NCI-H146 treated with DMSO at 0.1 percent for 48 hours (cell line): ENCODE data around the gene EXOC2.
"Not testable (repeated sequence)": the region's sequence is repeated elsewhere in the genome, so short reads cannot be mapped to it uniquely, and the experiment has no call there.

Experiments
- DNase-seq: peaks from one replicate; lab custom pipeline; 2025; ENCODE audit not compliant: unreplicated experiment; lab: John Stamatoyannopoulos, UW

EXOC2 gene

DNA sequence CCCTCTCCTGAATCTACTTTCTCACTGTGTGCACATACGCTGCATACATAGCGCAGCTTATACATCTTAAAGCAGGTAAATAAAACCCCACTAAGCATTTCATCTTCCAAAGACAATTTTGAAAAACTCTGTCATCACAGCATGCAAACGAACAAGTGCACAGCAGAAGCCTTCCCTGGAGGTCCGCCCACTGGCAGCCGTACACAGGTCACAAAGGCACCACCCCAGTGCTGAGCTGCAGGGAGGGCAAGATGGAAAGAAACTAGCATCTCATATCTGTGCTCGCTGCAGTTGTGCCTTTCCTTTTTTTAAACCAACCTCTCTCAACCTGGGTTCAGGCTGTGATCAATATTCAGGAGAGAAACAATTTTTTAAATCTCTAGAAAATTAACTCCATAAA is 109.3 kb downstream of the EXOC2 start:
- DNase-seq, result peak; percentile 40

- DNase-seq, result no peak
These were observed 109.8 kb downstream of the EXOC2 start for GRCh38 chr6:583116-583515.

GRCh38 chr6:582370-582769 is 110.6 kb downstream of the EXOC2 start:
- peak; percentile 2 for DNase-seq

- DNase-seq, result no peak
These were observed 113.6 kb downstream of the EXOC2 start for GRCh38 chr6:579339-579738.

DNA sequence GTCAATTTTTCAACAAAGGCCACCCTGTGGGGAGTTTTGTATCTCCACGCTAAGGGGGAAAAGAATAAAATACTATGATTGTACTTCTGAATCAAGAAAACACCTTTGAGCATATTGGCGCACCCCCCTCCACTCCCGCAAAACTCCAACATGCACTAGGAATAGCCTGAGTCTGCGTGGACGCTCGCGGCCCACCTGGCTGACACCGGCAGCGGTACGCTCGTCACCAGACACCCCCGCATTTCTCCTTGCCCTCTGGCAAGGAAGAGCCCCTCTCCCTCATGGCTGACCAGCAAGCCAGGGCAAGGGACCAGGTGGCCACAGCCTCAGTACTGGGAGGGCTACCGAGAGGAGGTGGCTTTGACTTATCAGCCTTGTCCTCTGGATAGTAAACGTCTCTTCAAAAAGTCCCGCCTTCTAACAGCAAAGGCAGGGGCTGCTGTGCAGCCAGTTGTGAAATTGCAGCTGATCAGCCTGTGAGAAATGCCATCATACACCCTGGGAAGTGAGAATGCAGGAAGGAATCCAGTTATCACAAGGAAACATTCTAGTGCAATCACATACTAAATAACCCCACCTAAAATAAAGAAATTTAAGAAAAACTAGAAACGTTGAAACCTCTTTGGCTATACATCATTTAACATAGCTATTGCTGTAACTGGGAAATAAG is 120.2 kb downstream of the EXOC2 start:
- DNase-seq, result no peak

- DNase-seq, result no peak
These were observed 121.0 kb downstream of the EXOC2 start for GRCh38 chr6:571892-572291.

DNA sequence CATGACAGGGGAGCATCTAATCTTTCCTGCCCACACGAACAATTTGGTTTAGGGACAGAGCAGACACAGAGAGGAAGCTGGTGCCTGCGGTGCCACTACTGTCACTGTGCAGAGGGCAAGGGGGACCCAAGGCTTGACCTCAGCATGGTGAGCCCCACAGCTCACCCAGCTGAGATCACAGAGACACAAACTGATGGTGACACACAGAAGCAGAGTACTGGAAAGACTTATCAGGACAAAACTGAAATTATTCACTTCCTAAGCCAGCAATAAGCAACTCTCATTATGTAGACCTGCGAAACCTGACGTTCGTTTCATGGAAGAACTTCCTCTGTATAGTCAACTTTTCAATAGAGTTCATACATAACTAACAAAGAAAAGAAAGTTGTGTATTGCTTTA is 122.1 kb downstream of the EXOC2 start:
- no peak for DNase-seq

GRCh38 chr6:568954-569523 is 123.9 kb downstream of the EXOC2 start:
- DNase-seq, result no peak

DNA sequence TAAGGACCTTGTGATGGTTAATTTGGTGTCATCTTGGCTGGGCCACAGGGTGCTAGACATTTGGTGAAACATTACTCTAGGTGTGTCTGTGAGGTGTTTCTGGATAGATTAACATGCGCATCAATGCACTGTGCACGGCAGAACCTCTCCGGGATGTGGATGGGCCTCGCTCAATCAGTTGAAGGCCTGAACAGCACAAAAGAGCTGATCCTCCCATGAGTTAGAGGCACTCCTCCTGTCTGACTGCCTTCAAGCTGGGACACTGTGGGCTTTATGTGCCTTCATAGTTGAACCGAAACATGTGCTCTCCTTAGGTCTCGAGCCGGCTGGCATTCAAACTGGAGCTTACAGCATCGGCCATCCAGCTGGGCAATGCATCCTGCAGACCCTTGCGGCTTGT is 124.9 kb downstream of the EXOC2 start:
- DNase-seq, result no peak

GRCh38 chr6:563863-564262 is 129.1 kb downstream of the EXOC2 start:
- no peak for DNase-seq

- DNase-seq, result no peak
These were observed 130.8 kb downstream of the EXOC2 start for GRCh38 chr6:562052-562676.

DNA sequence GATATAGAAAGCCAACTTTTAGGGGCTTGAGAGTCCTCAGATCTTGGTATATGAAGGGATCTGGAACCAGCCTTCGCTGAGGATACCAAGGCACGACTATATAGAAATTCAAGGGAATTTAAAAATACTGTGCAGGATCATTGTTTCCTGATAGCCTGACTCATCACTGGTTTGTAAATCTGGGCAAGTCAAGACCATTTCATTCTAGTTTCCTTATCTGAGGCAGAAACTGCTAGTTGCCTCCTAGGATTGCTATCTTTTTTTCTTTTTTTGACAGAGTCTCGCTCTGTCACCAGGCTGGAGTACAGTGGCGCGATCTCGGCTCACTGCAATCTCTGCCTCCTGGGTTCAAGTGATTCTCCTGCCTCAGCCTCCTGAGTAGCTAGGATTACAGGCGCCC is 131.6 kb downstream of the EXOC2 start:
- DNase-seq, result not testable (repeated sequence)

DNA sequence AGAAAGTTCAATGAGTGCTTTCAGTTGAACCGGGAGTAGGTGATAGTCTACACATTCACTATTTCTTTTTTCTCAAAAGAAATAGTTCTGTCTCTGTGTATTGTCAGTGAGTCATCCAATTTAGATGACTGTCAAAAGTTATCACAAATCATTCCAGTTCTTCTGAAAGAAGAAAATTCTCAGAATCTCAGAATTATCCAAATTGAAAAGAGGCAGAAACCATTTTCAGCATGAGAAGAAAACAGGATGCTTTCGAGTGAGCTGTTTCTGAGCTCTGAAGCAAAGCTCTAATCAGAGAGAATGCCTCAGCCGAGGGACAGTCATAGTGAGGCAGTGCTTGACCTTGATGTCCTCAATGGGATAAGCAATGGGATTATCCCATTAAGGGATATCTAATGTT is 134.0 kb downstream of the EXOC2 start:
- no peak for DNase-seq

DNA sequence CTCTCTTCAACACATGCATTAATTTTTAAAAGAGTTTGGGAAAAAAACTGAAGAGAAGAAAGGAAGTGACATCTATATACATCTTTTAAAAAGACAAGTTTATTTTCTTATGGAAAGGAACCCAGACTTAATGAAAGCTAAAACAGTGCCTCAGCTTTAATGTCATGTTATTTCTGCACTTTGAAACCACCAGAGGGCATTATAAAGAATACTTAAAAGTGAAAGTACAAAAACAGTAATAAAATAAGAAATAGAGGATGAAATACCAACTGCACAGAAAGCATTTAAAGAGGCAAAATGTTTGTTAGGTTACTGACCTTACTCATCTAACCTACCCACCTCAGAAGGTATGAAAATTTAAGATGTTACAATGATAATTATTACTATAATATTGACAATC is 134.8 kb downstream of the EXOC2 start:
- DNase-seq, result no peak

DNA sequence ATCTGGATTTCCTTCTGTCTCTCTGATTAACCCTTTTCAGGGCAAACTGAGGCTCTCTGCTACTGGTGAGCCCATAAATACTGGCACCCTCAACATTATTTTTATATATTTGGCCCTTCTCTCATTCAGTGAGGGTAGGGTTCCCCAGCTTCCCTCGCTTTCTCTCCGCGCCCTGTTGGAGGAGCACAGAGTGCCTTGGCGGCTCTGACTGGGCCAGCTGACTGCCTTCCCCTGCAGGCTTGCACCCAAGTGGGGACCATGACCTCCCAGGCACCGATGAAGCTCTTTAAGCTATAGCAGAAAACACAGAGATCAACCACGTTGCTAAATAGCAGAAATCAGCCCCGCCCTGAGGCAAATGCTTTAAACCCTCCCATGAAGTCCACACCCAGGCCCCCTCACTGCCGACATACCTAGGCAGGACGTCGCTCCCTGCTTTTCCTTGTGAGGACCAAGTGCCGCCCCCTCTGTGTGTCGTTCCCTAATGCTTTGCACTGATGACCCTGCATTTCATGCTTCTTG is 141.0 kb downstream of the EXOC2 start:
- no peak for DNase-seq

DNA sequence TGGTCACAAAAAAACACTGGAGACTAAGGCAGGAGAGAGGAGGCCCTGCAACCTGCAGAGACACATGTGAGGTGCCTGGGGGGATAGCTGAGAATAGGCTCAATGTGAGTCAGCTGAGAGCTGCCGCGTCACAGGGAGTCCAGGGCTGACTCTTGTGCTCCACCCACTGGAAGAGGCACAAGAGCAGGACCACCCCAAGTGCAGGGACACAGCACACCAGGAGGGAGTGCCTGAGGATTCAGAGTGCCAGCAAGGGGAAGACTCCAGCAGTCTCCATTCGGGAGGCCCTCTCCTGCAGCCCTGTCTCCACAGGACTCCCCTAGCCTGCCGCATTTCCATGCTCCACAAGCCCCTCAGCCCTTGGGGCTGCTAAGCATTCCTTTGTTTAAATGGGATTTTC is 141.5 kb downstream of the EXOC2 start:
- no peak for DNase-seq

DNA sequence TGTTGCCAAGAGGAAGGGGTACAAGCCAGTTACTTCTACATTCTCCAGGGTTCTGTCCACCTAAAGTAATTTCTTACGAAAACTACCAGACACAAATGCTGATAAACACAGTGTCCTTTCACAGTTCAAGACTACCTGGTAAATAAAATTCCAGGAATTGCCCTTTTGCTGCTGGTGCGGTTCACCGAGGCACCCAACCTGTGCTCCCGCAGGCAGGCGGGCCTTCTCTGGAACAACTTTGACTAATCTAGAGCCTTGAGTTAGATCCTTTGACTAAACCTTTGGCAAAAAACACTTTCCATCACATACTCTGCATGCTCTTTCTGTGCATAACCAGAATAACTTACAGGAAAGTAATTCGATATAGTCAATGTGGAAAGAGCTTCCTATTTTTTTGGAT is 143.0 kb downstream of the EXOC2 start:
- DNase-seq, result no peak

DNA sequence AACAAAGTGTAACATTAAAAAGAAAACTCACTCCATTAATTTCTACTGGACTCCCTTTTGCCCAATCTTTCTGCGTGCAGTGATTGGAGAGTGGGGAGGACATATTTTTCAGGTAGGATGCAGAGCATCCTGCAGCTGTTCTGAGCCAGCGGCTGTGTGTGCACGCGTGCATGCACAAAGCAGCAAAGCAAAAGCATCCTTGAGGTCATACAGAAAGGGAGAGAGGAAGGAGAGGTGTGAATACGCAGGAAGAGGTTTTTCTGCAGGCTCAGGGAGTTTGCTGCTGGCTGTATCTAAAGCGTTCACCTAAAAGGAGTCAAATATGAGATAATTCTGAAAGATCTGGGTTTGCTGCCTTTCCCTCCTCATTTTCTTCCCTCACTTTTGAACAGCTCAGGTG is 144.4 kb downstream of the EXOC2 start:
- DNase-seq, result no peak

DNA sequence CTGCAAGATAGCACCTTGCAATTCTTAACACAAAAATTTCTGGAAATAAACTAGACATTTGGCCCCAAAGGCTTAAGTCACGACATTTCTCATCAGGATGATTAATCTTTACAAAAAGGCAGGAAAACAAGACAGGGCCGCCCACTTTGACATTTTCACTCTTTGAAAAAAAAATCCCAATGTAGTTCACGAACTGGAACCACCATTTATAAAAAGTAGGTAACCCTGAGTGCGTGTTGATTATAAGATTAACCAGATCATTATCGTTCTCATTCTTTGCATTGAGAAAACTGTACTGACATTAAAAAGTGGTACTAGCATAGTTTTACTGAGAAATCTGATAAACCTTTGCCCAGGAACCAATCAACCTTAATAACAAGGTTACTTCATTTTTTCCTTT is 144.8 kb downstream of the EXOC2 start:
- no peak for DNase-seq

GRCh38 chr6:540490-540889 is 152.4 kb downstream of the EXOC2 start:
- no peak for DNase-seq

GRCh38 chr6:537114-537513 is 155.8 kb downstream of the EXOC2 start:
- no peak for DNase-seq

DNA sequence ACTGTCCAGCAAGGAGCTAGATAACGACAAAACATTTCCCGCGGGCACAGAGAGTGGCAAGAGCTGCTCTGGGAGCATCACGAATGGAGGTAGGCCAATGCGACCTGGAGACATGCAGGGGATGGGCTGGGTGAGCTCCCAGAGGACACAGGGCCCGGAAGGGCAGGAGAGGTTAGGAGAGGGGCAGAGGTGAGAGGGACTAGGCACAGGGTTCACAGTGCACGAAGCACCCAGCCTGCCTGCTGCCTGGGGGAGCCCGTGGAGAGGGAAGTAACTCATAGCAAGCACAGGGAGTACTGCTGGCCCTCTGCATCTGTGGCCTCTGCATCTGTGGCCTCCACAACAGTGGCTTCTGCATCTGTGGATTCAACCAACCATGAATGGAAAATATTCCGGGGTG is 162.5 kb downstream of the EXOC2 start:
- no peak for DNase-seq

DNA sequence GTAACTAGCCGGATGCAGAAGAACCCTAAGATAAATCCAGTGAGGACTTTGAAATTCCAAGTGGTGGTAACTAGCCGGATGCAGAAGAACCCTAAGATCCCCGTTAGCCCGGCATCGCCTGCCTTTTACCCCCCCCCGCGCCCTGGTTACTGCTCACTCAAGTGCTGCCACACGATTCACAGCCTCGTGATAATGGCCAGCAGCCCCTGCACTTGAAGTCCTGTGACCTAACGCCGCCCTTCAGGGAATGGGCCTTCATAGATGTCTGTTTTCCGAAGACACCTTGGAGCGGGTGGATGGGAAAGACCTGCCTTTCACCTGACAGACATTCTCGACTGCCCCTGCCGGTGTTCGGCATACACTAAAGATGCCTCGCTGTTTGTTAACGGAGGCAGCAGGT is 163.9 kb downstream of the EXOC2 start:
- no peak for DNase-seq
